SK-N-SH treated with all-trans-retinoic acid at 6 μM for 48 hours (cell line): Measurements from ENCODE around the gene FAM20C.

Source experiments
- GLIS3 ChIP-seq: fragments of 250-450 bp; sonication (Bioruptor Pico); IDR thresholded peaks from 2 replicates; pipeline ENCODE4 v1.5.0; 2020; ENCODE audit warnings: mild to moderate bottlenecking, moderate library complexity
- ZC3H10 ChIP-seq: fragments of 250-450 bp; sonication (Bioruptor Pico); IDR thresholded peaks from 2 replicates; pipeline ENCODE4 v1.5.1; 2021; ENCODE audit warnings: mild to moderate bottlenecking, moderate library complexity
- ZFP30 ChIP-seq: fragments of 450-650 bp; formaldehyde crosslinking; IDR thresholded peaks from 2 replicates; pipeline ENCODE4 v1.5.0; 2022; ENCODE audit warnings: mild to moderate bottlenecking, moderate library complexity
- ZNF70 ChIP-seq: fragments of 450-650 bp; formaldehyde crosslinking; IDR thresholded peaks from 2 replicates; pipeline ENCODE4 v1.5.0; 2020; ENCODE audit warnings: mild to moderate bottlenecking, moderate library complexity
- TF ChIP-seq, protein P1 (sequence below): fragments of 250-450 bp; sonication (Bioruptor Pico); IDR thresholded peaks from 2 replicates; pipeline ENCODE4 v1.5.0; 2020; ENCODE audit warnings: mild to moderate bottlenecking, moderate library complexity
- TF ChIP-seq, protein P2 (sequence below): fragments of 250-450 bp; sonication (Bioruptor Pico); IDR thresholded peaks from 2 replicates; pipeline ENCODE4 v1.8.0; 2020; ENCODE audit warnings: mild to moderate bottlenecking, moderate library complexity, borderline replicate concordance

DNA sequence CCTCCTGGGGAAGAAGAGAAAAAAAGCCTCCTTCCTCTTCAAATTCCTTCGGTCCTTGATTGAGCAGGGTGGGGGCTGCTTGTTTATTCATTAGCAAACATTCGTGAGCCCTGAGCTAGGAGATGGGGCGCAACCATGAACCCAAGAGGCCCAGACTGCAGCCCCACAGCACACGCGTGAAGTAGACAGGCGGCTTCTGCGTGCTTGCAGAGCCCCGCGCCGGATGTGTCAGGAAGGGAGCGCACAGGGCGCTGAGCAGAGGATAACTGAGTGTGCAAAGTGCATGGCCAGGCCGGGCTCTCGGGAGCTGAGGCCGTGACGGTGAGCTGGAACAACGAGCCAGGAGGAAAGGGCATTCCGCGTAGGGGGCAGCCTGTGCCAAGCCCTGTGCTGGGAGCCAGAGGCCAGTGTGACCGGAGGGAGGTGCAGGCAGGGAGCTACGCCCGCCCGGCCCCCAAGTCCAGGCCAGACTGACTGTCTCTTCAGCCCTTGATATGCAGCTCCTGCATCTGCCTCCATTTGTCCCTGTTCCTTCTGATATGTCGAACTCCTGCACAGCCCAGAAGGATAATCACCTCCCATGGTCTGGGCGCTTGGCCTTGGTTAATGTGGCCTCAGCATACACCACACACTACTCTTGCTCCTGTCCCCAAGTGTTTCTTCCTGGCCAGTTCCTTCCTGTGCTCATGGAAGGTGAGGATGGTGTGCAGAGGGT, 102.2 kb downstream of the FAM20C start:
- TF ChIP-seq, protein P1, sequence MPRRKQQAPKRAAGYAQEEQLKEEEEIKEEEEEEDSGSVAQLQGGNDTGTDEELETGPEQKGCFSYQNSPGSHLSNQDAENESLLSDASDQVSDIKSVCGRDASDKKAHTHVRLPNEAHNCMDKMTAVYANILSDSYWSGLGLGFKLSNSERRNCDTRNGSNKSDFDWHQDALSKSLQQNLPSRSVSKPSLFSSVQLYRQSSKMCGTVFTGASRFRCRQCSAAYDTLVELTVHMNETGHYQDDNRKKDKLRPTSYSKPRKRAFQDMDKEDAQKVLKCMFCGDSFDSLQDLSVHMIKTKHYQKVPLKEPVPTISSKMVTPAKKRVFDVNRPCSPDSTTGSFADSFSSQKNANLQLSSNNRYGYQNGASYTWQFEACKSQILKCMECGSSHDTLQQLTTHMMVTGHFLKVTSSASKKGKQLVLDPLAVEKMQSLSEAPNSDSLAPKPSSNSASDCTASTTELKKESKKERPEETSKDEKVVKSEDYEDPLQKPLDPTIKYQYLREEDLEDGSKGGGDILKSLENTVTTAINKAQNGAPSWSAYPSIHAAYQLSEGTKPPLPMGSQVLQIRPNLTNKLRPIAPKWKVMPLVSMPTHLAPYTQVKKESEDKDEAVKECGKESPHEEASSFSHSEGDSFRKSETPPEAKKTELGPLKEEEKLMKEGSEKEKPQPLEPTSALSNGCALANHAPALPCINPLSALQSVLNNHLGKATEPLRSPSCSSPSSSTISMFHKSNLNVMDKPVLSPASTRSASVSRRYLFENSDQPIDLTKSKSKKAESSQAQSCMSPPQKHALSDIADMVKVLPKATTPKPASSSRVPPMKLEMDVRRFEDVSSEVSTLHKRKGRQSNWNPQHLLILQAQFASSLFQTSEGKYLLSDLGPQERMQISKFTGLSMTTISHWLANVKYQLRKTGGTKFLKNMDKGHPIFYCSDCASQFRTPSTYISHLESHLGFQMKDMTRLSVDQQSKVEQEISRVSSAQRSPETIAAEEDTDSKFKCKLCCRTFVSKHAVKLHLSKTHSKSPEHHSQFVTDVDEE (CRISPR knock-in tag): no peak
- TF ChIP-seq ZNF70 (CRISPR knock-in tag) (peak; percentile 99), GLIS3 (CRISPR knock-in tag) (no peak), ZFP30 (CRISPR knock-in tag) (no peak), ZC3H10 (no peak)
- TF ChIP-seq, protein P2, sequence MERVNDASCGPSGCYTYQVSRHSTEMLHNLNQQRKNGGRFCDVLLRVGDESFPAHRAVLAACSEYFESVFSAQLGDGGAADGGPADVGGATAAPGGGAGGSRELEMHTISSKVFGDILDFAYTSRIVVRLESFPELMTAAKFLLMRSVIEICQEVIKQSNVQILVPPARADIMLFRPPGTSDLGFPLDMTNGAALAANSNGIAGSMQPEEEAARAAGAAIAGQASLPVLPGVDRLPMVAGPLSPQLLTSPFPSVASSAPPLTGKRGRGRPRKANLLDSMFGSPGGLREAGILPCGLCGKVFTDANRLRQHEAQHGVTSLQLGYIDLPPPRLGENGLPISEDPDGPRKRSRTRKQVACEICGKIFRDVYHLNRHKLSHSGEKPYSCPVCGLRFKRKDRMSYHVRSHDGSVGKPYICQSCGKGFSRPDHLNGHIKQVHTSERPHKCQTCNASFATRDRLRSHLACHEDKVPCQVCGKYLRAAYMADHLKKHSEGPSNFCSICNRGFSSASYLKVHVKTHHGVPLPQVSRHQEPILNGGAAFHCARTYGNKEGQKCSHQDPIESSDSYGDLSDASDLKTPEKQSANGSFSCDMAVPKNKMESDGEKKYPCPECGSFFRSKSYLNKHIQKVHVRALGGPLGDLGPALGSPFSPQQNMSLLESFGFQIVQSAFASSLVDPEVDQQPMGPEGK (CRISPR knock-in tag): no peak
